ENCODE measurements around the gene AFF2. TPM values are rescaled to one million over a fixed set of nuclear protein-coding genes. Genes with fewer than 3 reads are reported as not detected.

Gene AFF2
- total RNA-seq, 2 donors from 2014 or later: 0.09 to 0.42 TPM

GRCh38 chrX:148785256-148785655 lies 284.8 kb downstream of the AFF2 start:
- ATAC-seq: no peak
- DNase-seq: no peak
- intact Hi-C loops (cut with DNase I, micrococcal nuclease): no loop called here

GRCh38 chrX:148788449-148788848 lies 288.0 kb downstream of the AFF2 start:
- intact Hi-C loops (cut with DNase I, micrococcal nuclease): no loop called here
- DNase-seq (no peak), ATAC-seq (no peak)

GRCh38 chrX:148794350-148794749 lies 293.9 kb downstream of the AFF2 start:
- ATAC-seq: no peak
- intact Hi-C loops (cut with DNase I, micrococcal nuclease): no loop called here
- DNase-seq: no peak

DNA sequence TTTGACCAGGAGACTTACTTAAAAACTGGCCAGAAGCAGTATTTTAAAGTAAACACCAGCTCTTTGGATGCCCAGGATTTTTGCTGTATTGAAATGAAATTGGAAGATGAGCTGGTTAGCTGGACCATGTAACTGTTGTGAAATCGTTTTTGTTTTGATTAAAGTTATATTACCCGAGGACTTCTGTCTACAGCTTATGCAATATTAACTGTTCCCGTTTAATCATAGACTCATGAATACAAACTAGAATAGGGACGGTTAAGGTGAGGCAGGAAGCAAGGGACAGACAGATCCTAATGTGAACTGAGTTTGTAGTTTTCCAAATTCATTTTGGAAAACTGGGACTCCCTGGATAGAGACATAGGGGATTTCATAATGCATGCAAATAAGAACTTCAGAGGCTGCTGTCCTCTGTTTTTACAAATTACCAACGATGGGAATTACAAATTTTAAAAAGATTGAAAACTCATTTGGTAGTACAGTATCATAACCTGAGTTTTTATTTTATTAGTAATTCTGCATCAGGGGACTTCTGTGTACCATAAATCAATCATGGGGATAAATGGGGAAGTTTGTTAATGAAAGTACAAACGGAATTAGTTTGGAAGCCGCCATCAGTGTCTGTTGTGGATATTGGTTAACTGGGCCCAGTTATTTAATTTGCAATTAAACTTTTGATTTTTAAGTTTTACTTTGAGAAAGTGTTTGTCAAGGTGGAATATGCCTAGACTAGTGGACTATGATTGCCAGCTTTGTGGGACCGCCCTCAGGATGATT lies 304.4 kb downstream of the AFF2 start:
- intact Hi-C loops (cut with DNase I, micrococcal nuclease): no loop called here
- DNase-seq (no peak), ATAC-seq (no peak)

DNA sequence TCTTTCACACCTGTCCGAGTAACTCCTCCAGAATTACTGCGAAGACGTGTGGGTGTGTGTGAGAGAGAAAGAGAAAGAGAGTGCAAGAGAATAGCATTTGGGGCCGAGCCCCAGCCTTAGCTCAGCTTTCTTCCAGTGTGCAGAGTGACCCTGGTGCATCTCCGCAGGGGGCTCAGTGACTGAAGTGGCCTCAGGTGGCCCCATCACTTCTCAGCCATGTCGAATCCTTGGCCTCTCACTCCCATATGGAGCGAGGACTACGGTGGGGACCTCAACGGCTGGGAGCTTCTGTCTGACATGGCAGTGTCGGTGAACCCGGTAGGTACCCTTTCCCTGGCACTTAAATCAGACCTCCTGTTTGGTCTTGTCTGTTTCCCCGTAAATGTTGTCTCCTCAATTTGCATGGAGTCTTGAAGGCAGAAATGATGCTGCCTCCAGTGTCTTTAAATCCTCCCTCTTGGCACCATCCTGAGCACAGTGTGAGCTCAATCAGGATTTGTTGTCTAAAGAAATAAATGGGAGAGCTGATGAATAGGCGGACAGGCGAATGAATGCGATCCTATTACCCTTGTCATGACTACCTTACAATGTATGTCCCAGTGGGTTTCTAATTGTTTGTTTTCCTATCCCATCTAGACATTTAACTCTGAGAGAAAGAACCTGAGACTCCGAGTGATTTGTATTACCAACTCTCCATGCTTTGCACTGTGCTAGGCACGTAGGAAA lies 305.9 kb downstream of the AFF2 start:
- intact Hi-C loops (cut with DNase I, micrococcal nuclease): no loop called here
- no peak for ATAC-seq
- no peak for DNase-seq

GRCh38 chrX:148808833-148809232 lies 308.4 kb downstream of the AFF2 start:
- intact Hi-C loops (cut with DNase I, micrococcal nuclease): no loop called here
- DNase-seq: no peak
- ATAC-seq: no peak

DNA sequence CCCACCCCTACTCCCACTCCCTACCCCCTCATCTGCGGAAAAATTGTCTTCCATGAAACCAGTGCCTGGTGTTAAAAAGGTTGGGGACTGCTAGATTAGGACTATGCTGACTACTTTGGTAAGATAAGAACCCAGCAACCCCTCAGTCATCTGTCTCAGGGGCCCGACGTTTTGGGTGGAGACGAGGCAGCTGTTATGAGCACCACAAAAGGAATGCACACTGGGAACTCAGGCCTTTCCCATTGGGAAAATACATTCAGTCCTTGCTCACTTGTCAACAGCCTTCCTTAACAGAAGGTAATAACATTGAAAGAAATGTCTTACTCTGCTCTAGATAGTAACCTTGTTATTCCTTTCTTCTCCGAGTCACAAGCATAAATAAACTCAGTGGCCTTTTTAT lies 310.8 kb downstream of the AFF2 start:
- DNase-seq (no peak), ATAC-seq (no peak)
- intact Hi-C loops (cut with DNase I, micrococcal nuclease): no loop called here

- no peak for DNase-seq
These were observed 313.0 kb downstream of the AFF2 start for GRCh38 chrX:148813422-148813821.

DNA sequence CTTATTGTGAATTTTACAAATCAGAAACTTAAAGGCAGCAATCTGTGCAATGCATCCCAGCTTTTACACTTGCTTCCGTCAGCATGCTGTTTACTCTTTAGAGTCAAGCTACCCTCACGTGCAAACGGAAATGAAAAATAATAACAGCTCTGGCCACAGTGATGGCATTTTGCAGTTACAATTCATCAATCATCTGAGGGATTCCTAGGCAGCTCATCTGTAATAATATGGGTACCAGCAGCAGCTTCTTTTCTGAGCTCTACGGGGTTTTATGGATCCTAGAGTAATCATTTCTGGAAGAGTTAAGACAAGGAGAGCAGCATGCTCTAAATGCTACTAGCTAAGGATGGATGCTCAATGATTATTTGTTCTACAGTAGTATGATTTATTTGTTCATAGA lies 313.6 kb downstream of the AFF2 start:
- DNase-seq (no peak), ATAC-seq (no peak)
- intact Hi-C loops (cut with DNase I, micrococcal nuclease): no loop called here

More at GRCh38 chrX:148813422-148813821, 313.0 kb downstream of the AFF2 start:
- intact Hi-C loops (cut with DNase I, micrococcal nuclease): no loop called here
- ATAC-seq: no peak

GRCh38 chrX:148815218-148815961 lies 315.0 kb downstream of the AFF2 start:
- intact Hi-C loops (cut with DNase I, micrococcal nuclease): no loop called here
- no peak for ATAC-seq
- DNase-seq: no peak

DNA sequence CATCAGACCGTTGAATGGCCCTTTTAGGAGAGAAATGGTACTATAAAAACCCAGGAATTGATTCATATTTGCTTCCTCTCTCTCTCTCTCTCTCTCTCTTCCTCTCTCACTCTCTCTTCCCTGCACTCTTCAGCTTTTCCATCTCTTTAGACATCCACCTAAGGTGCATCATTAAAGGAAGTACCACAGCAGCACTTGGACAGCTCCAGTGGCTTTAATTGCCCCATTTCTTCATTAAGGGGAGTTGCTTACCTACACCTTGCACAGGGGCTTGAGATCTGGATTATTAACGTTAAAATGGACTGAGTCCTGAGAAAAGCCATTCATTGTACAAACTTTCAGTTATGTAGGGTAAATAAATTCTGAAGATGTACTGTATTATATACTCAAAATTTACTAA lies 323.6 kb downstream of the AFF2 start:
- DNase-seq (no peak), ATAC-seq (no peak)
- intact Hi-C loops (cut with DNase I, micrococcal nuclease): no loop called here

DNA sequence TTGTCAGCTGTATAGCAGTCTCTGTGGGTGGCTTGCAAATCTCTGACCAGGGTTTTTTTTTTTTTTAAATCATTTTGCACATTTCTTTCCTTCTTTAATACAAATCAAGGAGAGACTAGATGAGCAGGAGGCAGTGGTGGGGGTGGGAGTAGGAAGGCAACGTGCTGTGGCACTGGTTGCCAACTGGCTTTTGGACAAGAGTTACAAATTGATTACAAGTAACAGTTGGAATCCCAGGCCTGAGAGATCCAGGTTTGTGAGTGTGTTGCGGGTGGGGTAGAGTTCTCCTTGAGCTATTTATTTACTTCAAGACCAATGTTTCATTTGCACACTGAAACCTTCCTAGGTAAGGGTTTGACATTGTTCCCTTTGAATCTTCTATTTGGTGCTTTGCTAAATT lies 325.3 kb downstream of the AFF2 start:
- intact Hi-C loops (cut with DNase I, micrococcal nuclease): no loop called here
- ATAC-seq: no peak
- no peak for DNase-seq

GRCh38 chrX:148836741-148837140 lies 336.3 kb downstream of the AFF2 start:
- ATAC-seq (no peak), DNase-seq (no peak)
- intact Hi-C loops (cut with DNase I, micrococcal nuclease): no loop called here

- ATAC-seq (no peak), DNase-seq (no peak)
- intact Hi-C loops (cut with DNase I, micrococcal nuclease): no loop called here
These were observed 350.2 kb downstream of the AFF2 start for GRCh38 chrX:148850631-148851030.

DNA sequence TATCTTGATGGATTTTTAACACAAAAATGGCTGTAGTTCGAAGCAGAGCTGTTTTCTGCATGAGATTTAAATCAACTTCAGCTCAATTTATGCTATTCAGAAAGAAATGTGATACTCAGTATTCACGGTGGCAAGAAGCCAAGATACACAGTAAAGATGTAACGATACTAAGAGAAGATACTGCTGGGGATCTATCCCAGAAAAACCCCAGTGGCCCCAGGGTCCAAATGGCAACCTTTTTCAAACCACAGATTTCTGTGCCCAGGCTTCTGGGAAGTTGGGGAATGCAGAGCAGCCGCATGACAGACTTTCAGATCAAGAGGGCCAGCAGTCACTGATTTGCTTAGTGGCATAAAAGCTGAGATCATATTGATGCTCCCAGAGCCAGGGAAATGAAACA lies 353.9 kb downstream of the AFF2 start:
- DNase-seq (no peak), ATAC-seq (no peak)
- intact Hi-C loops (cut with DNase I, micrococcal nuclease): no loop called here

GRCh38 chrX:148856505-148856904 lies 356.1 kb downstream of the AFF2 start:
- ATAC-seq: no peak
- DNase-seq: no peak
- intact Hi-C loops (cut with DNase I, micrococcal nuclease): no loop called here

- DNase-seq (no peak), ATAC-seq (no peak)
- intact Hi-C loops (cut with DNase I, micrococcal nuclease): no loop called here
These were observed 365.1 kb downstream of the AFF2 start for GRCh38 chrX:148865277-148866210.

DNA sequence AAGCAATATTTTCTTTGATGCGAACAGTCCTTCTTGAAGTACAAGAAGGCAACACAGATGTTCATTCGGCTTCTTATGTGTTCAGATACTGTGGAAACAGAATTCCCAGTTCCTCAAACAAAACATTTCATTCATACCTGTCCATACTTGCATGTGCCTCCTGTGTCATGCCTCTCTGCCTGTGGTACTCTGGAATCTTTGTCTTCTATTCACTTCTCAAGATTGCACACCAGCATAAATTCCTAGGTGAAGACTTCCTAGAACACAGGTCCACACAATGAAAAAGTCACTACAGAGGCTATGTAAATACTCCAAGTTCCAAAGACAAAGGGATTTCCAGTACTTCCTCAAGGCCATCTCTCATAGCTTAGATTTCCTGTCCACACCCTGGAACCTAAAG lies 367.2 kb downstream of the AFF2 start:
- ATAC-seq (no peak), DNase-seq (no peak)
- intact Hi-C loops (cut with DNase I, micrococcal nuclease): no loop called here
